NCI-H2227 (cell line): ENCODE results near the gene CCDC13.
A peak's percentile ranks its signal among the peaks of the same experiment; 100 is the strongest.
"Not testable (repeated sequence)": the region's sequence is repeated elsewhere in the genome, so short reads cannot be mapped to it uniquely, and the experiment has no call there.

Experiments used
- DNase-seq: peaks from one replicate; lab custom pipeline; 2025; ENCODE audit not compliant: unreplicated experiment; lab: John Stamatoyannopoulos, UW

The CCDC13 gene, protein sequence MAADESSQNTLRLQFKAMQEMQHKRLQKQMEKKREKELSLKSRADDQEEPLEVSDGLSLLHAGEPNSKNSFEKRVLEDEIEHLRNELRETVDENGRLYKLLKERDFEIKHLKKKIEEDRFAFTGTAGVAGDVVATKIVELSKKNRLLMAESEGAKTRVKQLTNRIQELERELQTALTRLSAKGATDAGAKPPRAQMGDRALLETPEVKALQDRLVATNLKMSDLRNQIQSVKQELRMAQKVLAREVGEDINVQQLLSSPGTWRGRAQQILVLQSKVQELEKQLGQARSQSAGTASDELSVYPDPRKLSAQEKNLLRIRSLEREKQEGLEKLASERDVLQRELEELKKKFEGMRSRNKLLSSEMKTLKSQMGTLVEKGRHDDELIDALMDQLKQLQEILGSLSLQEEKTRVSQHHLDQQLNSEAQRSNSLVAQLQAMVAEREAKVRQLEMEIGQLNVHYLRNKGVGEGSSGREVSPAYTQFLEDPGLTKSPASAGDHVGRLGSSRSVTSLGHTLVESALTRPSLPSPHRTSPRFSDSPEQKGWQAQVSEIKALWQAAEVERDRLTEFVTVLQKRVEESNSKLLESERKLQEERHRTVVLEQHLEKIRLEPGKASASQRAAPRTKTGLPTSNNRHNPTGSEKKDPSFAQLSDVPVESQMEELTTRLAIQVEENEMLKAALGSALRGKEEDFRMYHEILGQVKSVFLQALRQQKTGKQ

DNA sequence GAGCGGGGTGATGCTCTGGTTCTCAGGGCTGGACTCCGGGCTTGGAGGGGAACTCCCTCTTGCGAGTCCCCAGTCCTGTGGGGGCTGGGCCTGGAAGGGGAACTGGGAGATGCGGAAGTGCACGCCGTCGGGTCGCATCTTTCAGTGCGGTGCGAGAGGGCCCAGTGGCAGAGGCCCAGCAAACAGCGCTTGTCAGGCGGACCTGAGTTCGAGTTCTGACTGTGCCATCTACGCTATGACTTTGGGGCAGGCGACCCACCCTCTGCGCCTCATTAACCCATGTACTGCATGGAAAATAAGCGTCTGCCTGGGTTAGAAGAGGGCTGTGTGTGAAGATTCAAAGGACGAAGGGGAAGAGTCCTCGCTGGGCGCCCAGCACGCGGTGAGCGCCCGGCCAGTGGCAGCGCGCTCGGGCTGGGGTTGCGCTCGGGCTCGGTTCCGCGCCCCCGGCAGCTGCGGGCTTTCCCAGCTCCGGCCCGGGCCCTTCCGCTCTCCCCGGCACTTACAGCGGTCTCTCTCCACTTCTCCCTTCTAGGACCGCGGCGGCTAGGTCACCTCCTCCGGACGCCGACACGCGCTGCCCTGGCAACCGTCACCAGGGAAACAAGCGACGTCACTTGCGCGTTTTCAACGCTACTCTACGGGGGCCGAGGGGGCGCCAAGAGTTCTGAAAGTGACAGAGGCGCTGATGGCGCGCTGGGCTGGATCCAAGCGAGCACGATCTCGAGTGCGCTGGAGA lies at the start of gene CCDC13:
CCDC13 (minus strand) TSS at position 584 of the 739 bp plus-strand sequence. CDS start 14,908 bp downstream, outside the sequence.
- DNase-seq = peak; percentile 94

DNA sequence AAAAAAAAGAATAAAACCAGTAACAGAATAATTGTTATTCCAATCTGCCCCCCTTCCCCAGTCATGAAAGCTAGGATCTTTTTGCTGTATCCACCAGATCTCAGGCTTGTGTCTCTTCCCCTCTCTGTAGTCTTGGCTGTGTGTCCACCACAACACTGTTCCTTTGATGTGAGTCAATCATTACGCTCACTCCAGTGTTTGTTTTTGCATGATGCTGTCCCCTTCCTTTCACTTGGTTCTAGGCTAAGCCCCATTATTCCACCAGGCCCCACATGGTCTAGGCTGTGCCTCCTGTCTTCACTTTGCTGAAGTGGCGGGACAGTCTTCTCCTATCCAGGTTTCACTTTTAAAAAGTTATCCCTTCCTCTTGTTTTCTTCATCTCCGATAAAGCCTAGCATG lies 49.8 kb upstream of the CCDC13 start:
- DNase-seq = no peak

DNA sequence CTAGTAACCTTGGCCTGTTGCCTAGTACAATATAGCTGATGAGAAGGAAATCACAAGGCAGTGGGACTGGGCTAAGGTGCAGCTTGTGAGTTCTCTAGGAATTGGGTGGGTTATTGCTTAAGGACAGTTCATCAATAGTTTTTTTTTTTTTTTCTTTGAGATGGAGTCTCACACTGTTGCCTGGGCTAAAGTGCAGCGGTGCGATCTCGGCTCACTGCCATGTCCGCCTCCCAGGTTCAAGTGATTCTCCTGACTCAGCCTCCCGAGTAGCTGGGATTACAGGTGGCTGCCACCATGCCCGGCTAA lies 47.6 kb upstream of the CCDC13 start:
- no peak for DNase-seq

DNA sequence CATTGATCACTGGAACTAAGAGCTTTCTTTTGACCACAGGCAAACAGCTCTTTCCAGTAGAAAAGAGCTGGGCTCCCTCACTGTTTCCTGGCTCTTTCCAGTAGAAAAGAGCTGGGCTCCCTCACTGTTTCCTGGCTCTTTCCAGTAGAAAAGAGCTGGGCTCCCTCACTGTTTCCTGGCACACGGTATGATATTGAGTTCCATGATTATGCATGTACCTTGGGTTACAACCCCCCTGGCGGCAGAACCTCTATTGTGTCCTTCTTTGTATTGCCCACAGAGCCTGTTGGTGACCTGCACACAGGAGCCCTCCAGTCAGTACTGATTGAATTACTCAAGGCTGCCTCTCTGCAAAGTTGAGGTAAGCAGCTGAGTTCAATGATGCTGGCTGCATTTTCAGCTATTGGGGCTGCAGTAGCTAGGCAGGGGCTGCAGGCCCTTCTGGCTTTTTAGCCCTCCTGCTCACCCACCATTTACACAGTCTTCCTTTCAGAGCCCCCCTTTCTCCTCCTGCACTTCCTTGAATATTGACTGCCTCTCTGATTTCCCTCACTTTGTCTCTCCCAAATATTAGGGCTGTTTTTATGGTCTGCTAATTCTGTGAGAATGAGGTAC lies 46.4 kb upstream of the CCDC13 start:
- peak; percentile 48 for DNase-seq

DNA sequence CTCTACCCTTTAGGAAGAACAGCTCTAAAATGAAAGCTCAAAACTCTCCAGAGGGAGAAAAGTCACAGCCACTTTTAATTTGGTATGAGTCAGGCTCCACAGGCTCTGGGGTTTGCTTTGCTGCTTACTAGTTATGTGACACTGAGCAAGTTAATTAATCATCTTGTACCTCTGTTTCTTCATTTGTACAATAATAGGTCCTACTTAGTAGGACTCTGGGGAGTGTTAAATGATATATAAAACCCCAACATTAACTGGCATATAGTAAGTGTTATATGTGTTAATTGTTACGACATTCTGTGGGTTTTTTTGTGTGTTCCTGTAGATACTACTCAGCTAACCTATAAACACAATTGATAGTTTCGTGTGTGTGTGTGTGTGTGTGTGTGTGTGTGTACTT lies 42.8 kb upstream of the CCDC13 start:
- no peak for DNase-seq

DNA sequence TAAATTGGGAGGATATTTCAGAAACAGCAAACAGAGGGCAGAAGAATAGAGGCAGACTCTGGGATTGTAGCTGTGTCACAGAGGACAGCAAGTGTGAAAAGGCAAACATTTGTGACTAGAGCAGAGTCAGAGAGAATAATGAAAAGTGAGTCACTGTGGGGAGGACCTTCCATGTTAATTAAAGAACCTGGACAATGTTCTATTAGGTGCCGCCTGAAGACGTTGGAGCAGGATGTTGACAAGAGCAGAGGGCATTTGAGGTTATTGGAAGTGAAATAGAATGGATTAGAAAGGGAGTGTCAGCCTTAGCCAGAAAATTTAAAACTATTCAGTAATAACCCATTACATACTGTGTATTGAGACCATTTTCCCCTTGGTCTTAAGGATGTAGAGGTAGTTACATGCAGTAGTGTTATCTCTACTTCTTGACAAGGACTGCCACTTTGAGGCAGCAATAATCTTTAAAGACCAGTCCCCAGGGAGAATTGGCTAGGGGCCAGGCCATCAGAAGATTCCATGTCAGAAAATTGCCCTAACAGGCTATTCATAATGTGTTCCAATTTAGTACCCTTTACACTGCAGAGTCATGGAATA lies 42.0 kb upstream of the CCDC13 start:
- peak; percentile 73 for DNase-seq

DNA sequence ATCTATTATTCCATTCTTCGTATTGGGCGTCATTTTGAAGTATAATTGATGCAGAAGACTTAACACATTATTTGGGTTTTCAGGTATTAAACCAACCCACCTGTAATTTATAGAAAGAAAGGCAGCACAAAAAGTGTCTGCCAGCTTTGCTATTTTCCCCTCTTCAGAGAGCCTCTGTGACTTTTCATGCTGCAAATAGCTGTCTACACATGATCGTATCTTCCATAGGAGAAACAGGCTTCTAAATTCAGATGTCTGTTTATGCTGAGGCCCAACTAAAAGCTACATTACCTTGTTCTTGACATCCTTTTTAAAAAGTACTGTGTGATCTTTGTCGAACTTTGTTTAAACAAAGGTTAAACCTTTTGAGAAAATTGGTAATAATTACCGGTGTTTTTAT lies 41.2 kb upstream of the CCDC13 start:
- DNase-seq = no peak

DNA sequence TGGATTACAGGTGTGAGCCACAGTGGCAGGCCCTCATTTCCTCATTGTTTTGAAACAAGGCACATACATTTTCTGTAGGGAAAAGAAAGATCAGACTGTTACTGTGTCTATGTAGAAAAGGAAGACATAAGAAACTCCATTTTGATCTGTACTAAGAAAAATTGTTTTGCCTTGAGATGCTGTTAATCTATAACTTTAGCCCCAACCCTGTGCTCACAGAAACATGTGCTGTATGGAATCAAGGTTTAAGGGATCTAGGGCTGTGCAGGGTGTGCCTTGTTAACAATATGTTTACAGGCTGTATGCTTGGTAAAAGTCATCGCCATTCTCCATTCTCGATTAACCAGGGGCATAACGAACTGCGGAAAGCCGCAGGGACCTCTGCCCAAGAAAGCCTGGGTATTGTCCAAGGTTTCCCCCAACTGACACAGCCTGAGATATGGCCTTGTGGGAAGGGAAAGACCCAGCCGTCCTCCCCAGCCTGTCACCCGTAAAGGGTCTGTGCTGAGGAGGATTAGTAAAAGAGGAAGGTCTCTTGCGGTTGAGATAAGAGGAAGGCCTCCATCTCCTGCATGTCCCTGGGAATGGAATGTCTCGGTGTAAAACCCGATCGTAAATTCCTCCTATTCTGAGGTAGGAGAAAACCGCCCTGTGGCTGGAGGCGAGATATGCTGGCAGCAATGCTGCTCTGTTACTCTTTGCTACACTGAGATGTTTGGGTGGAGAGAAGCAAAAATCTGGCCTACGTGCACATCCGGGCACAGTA lies 38.2 kb upstream of the CCDC13 start:
- not testable (repeated sequence) for DNase-seq

DNA sequence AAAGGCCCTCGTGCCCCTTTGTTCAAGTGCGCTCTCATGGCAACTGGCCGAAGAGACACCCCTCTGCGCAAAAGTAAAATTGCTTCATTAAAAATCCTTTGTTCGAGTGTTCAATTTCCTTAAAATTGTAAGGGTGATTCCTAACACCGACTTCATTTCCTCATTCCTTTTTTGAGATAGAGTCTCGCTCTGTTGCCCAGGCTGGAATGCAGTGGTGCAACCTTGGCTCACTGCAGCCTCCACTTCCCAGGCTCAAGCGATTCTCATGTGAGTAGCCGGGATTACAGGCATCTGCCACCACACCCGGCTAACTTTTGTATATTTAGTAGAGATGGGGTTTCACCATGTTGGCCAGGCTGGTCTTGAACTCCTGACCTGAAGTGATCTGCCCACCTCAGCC lies 37.7 kb upstream of the CCDC13 start:
- not testable (repeated sequence) for DNase-seq

DNA sequence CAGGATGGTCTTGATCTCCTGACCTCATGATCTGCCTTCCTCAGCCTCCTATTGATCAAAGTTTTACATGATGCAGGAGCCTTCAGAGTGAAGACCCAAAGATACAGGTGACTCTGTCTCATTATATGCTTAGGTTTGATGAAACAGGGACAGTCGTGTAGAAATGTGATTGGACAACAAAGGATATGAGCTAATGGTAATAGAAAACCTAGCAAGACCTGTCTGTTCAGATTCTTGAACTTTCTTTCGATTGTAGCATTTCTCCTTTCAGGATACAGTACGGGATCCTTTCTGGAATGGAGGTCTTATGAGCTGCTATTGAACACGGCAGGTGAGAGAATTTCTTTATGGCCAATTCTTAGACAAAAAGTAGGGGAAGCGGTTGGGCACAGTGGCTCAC lies 36.1 kb upstream of the CCDC13 start, which contains the start of gene ACKR2:
ACKR2 (plus strand) TSS at position 244 of the 400 bp plus-strand sequence. CDS start 55,058 bp downstream, outside the sequence.
- no peak for DNase-seq

DNA sequence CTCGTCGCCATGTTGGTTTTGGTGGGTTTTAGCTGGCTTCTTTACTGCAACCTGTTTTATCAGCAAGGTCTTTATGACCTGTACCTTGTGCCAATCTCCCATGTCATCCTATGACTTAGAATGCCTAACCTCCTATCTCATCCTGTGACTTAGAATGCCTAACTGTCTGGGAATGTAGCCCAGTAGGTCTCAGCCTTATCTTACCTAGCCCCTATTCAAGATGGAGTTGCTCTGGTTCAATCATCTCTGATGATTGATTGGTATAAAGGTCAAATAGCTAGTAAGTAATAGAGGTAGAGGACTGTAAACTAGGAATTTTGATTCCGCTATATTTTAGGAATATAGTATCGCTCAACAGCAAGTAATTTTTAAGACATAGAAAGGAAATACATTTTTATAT lies 34.9 kb upstream of the CCDC13 start:
- no peak for DNase-seq

DNA sequence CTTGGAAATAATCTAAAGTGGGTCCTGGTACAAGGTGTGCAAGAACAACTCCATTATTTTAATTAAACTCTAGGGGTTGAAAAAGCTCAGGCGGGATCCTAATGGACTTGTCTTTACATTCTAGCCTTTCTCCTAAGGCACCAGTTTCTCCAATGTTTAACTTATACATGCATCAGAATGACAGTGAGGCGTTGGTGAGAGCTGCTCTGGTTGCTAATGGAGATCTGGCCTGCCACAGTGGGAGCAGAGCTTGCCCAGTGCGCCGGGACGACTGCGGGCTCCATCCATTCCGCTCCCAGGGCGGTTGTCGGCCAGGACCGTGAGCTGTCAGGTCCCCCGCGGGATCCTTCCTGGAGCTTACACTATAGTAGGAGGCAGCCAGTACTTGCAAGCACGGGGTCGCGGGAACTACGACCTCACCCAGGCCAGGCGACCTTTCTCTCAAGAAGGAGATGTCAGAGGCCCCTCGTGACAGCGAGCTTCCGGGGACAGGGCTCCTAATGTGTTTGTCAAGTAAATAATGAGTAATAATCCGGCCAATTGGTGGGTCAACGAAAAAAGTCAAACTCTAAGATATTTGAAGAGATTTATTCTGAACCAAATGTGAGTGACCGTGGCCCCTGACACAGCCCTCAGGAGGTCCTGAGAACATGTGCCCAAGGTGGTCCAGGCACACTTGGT lies 32.2 kb upstream of the CCDC13 start:
- peak; percentile 5 for DNase-seq

DNA sequence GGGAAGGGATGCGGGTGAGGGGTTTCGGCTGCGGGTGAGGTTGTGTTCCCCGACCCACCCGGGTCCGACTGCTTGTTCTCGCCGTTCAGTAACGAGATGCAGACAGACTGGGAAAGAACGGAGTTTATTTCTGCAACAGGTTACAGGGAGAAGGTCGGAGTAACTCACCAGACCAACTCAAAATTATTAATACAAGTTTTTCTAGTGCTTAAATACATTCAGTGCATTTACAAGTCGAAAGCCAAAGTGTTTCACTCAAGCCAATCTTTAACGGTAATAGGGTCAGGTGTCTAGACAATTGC lies 31.7 kb upstream of the CCDC13 start:
- no peak for DNase-seq

DNA sequence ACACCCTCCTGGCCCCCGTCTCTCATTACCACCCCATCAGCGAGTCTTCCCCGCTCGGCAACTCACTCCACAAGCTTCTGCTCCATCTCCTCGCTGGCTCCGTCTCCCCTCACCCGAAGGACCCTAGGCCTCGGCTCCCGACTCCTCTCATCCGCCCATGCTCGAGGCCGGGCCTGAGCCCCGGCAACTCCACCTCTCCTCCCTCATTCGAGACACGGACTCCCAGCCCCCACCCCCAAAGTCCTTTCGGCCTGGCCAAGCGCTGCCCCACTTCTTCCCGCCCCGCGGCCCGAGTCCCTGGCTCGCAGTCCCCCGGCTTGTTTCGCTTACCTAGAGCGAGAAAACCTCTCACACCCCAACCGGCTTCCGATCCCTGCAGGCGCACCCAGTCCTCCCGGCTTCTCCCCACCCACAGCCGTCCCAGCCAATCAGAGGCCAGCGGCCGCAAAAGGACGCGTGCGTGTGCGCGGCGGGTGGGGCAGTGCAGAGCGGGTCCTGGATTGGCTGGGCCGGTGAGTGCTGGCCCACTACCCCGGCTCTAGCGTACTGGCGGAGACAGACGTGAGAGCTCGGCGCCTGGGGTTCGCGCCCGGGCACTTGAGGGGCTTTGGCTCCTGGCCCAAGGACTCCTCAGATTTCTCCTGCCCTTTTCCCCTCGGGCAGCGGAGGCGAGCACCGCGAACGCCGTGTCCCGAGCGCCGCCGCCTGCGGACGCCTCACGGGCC lies 31.2 kb upstream of the CCDC13 start, which contains the start of gene HIGD1A:
HIGD1A (minus strand) TSS at position 385 of the 725 bp plus-strand sequence. CDS start 10,237 bp downstream, outside the sequence.
- peak; percentile 95 for DNase-seq

DNA sequence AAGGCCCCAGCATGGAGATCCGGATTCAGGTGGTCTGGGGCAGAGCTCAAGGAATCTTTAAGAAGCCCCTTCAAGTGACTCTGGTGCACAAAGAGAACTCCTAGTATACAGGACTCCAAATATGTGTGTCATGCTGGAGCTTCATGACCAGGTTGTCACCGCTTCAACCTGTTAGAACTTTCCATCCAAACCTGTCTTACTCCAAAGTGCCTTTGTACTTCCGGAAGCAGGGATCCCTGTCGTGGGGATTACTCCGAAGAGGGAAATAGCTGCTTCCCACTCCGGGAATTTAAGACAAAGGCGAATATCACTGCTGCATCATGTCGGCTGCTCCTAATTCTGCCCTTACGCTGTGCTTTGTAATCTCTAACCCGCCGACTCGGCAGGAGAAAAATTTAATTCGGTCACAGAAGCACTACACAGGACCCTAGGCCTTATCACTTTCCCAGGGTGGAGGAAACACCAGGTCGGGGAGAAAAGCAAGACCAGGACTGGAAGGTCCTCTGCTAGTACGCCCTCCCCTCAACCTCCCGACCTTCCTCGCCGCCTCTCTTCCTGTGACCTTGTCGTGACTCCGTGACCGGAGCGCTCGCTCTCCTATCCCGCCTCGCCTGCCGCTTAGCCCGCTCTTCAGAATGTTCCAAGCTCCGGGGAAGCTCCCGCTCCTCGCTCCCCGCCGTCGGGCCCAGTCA lies 30.5 kb upstream of the CCDC13 start:
- peak; percentile 29 for DNase-seq

DNA sequence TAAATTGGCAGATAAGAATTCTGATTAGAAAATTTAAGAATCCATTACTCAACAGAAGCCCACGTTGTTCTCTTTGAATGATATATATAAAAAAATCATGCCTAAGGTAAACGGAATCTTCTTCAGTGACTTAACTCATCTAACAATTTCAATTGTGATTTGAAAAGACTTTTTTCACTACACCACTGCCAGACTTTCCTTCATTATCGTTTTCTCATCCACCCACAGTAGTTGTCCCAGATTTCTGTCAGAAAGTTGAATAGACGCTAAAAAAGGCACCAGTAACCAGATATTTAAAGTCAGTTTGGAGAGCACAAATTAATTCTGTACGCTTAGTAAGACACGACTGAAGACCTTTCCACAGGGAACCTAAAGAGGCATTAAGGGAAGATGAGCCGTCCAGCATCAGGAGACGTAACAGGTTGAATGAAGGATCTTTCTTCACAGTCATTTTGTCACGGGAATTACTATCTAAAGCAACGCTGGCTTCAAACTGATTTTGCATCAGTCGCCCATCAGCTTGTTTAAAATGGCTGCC lies 29.9 kb upstream of the CCDC13 start:
- DNase-seq = peak; percentile 27

DNA sequence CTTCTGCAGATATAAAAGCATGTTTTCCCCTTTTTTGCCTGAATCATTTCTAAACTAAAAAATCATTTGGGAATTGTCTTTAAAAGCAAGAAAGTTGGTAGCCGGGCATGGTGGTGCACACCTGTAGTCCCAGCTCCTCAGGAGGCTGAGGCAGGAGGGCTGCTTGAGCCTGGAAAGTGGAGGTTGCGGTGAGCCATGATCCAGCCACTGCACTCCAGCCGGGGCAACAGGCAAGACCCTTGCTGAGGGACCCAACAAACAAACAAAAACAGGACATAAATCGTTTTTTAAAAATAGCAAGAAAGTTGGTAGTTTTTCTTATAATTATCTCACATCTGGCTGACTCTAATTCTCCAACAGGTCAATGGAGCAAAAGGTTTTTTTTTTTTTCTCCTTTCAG lies 28.7 kb upstream of the CCDC13 start:
- no peak for DNase-seq

DNA sequence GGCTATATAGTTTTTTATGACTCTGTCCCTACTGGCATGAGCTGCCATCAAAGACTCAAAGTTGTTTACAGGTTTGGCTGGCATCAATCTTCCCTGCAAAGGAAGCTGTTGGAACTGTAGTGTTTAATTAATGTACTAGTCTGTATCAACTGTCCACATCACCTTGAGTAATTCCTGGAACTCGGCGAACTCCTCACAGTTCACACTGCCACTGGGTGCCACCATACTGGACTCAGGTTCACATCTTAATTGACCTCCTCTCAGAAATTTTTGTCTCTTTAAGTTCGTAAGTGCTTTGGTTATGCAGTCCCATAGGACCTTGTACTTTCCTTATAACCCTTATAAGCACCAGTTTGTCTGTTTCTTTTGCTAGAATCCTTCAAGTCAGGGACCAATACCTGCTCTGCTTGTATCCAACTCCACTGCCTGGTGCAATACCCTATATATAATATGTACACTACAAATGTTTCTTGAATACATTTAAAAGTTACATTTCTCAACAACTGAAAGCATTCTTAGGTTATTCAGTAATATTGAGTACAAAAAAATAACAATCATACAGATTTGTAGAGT lies 28.1 kb upstream of the CCDC13 start:
- no peak for DNase-seq
